K562 (cell line): ENCODE results near the gene SDK1. TPM values are rescaled to one million over a fixed set of nuclear protein-coding genes. Genes with fewer than 3 reads are reported as not detected.

ENCODE experiments used
- ATAC-seq: fragments of 200-7000 bp; cut with Tn5 transposase; 3 replicates; pipeline ENCODE4 v1.9.1; 2020; ENCODE audit warnings: moderate library complexity
- BruUV-seq: library from RNA; stranded (reverse); fragments of 400-500 nt; replicated peaks from 2 replicates; lab custom pipeline; 2021; lab: Mats Ljungman, UMichigan
- CTCF ChIA-PET: fragments of 300-600 bp; formaldehyde crosslinking; extraction: SDS; loops from one replicate; lab custom pipeline; 2021; ENCODE audit warnings: low intra/inter-chr PET ratio; lab: Yijun Ruan, JAX
- POLR2A ChIA-PET: fragments of 300-600, 350-650 bp; sonication (Branson Sonifier 250); formaldehyde crosslinking; extraction: SDS; loops from one replicate; lab custom pipeline; 2021; ENCODE audit warnings: antibody characterized with exemption, inconsistent platforms; lab: Yijun Ruan, JAX
- DNase-seq, 4 experiments: peaks; one replicate each; pipeline versions ENCODE4 v3.0.0 to v3.0.0-alpha.2; 2011 to 2018; ENCODE audit warnings: low spot score in 3 of 4, mixed read lengths in 3 of 4; ENCODE audit errors: extremely low read depth in 1 of 4
- FAIRE-seq: peaks from 2 replicates; lab custom pipeline; 2011; peaks lifted over from hg19 to GRCh38; lab: Jason Lieb, UNC
- H2AFZ ChIP-seq: 2 replicates; pipeline ENCODE4 v1.6.0; 2011; ENCODE audit warnings: low read depth, low read length, control low read depth, inconsistent platforms
- H3K27ac ChIP-seq: fragments of 200-600 bp; 3 replicates; pipeline ENCODE4 v1.8.0; 2011; ENCODE audit warnings: low read depth, mild to moderate bottlenecking, control low read depth, inconsistent platforms, low read length, moderate library complexity, mixed read lengths; ENCODE audit errors: extremely low read depth
- H3K27me3 ChIP-seq, 2 experiments: fragments of 300-600 bp in 1 of 2; 2 replicates in 1 of 2; 3 replicates in 1 of 2; pipeline versions ENCODE4 v1.6.0 to v1.8.0; 2011; ENCODE audit warnings: inconsistent platforms in 2 of 2, low read length in 2 of 2, mild to moderate bottlenecking in 1 of 2, mixed read lengths in 1 of 2, moderate library complexity in 1 of 2; ENCODE audit not compliant: control insufficient read depth in 2 of 2, insufficient read depth in 2 of 2
- H3K36me3 ChIP-seq: fragments of 300-600 bp; 3 replicates; pipeline ENCODE4 v1.8.0; 2011; ENCODE audit warnings: mild to moderate bottlenecking, low read length, inconsistent platforms; ENCODE audit not compliant: control insufficient read depth, insufficient read depth
- H3K4me1 ChIP-seq, 2 experiments: fragments of 200-600 bp in 1 of 2; replicated peaks in 1 of 2; 2 replicates in 1 of 2; 3 replicates in 1 of 2; pipeline versions ENCODE4 v1.5.1 to v1.8.0; 2011; ENCODE audit warnings: inconsistent platforms in 2 of 2, low read length in 2 of 2, mild to moderate bottlenecking in 1 of 2, mixed read lengths in 1 of 2, moderate library complexity in 1 of 2; ENCODE audit not compliant: control insufficient read depth in 2 of 2, insufficient read depth in 2 of 2
- H3K4me2 ChIP-seq: 2 replicates; pipeline ENCODE4 v1.6.1; 2011; ENCODE audit warnings: low read length, control low read depth, inconsistent platforms, mixed read lengths; ENCODE audit not compliant: insufficient read depth
- H3K4me3 ChIP-seq: fragments of 200-600 bp; sonication (generic), shearing (Covaris generic); 2 replicates; pipeline ENCODE4 v1.5.1; 2016; ENCODE audit warnings: control low read depth, inconsistent platforms
- H3K79me2 ChIP-seq: fragments of 200-600 bp; 3 replicates; pipeline ENCODE4 v1.8.0; 2011; ENCODE audit warnings: low read length, inconsistent platforms; ENCODE audit not compliant: control insufficient read depth, insufficient read depth
- H3K9ac ChIP-seq, 2 experiments: 2 replicates each; pipeline versions ENCODE4 v1.6.0 to v1.6.1; 2011; ENCODE audit warnings: low read depth in 2 of 2, low read length in 2 of 2, control low read depth in 1 of 2, inconsistent platforms in 1 of 2, mild to moderate bottlenecking in 1 of 2, mixed read lengths in 1 of 2; ENCODE audit not compliant: insufficient read depth in 1 of 2
- H3K9me1 ChIP-seq: one replicate; pipeline ENCODE4 v1.6.0; 2011; ENCODE audit warnings: inconsistent platforms, mild to moderate bottlenecking, low read length, moderate library complexity; ENCODE audit not compliant: control insufficient read depth, insufficient read depth
- H3K9me3 ChIP-seq: replicated peaks from 2 replicates; pipeline ENCODE4 v1.5.1; 2011; ENCODE audit warnings: low read depth, low read length, inconsistent platforms; ENCODE audit not compliant: control insufficient read depth, insufficient read depth
- H4K20me1 ChIP-seq: replicated peaks from 2 replicates; pipeline ENCODE4 v1.6.1; 2011; ENCODE audit warnings: low read length, inconsistent platforms, mixed read lengths; ENCODE audit not compliant: control insufficient read depth, insufficient read depth
- BRF1 ChIP-seq: IDR thresholded peaks from 3 replicates; pipeline ENCODE4 v1.6.1; 2011; ENCODE audit warnings: borderline replicate concordance, mild to moderate bottlenecking; ENCODE audit not compliant: insufficient read length; ENCODE audit errors: extremely low read depth
- ELK1 ChIP-seq: sonication (generic); formaldehyde crosslinking; IDR thresholded peaks from 2 replicates; pipeline ENCODE4 v1.8.1; 2022; ENCODE audit warnings: missing genetic modification reagents
- MAX ChIP-seq: sonication (generic); formaldehyde crosslinking; IDR thresholded peaks from 2 replicates; pipeline ENCODE4 v1.9.0; 2022; ENCODE audit warnings: mild to moderate bottlenecking, missing genetic modification reagents
- MAZ ChIP-seq, 2 experiments: fragments of 450-650 bp in 1 of 2; sonication (generic) in 1 of 2; formaldehyde crosslinking; IDR thresholded peaks in 1 of 2; conservative IDR thresholded peaks in 1 of 2; 2 replicates each; pipeline versions ENCODE4 v1.4.0 to v1.5.0; 2020; ENCODE audit warnings: mild to moderate bottlenecking in 1 of 2, missing genetic modification reagents in 1 of 2
- MIER1 ChIP-seq: fragments of 450-650 bp; IDR thresholded peaks from 2 replicates; pipeline ENCODE4 v1.6.1; 2016; ENCODE audit warnings: antibody characterized with exemption, mild to moderate bottlenecking, low read depth
- PHB2 ChIP-seq: fragments of 450-650 bp; IDR thresholded peaks from 2 replicates; pipeline ENCODE4 v1.6.1; 2017; ENCODE audit warnings: low read depth
- RAD51 ChIP-seq: fragments of 450-650 bp; IDR thresholded peaks from 2 replicates; pipeline ENCODE4 v1.7.1; 2016; ENCODE audit warnings: low read depth, mild to moderate bottlenecking, borderline replicate concordance
- SETDB1 ChIP-seq: IDR thresholded peaks from one replicate; pipeline ENCODE4 v1.6.1; 2012; ENCODE audit warnings: low read length, control low read depth, inconsistent platforms
- SRSF1 ChIP-seq: fragments of 200-400 bp; formaldehyde crosslinking; IDR thresholded peaks from 2 replicates; pipeline ENCODE4 v1.6.1; 2017; ENCODE audit warnings: mild to moderate bottlenecking, low read depth, low read length, moderate library complexity
- XRCC3 ChIP-seq: fragments of 450-650 bp; IDR thresholded peaks from 2 replicates; pipeline ENCODE4 v1.6.1; 2017; ENCODE audit warnings: mild to moderate bottlenecking, moderate library complexity
- ZBTB40 ChIP-seq, 2 experiments: fragments of 450-650 bp in 1 of 2; sonication (generic) in 1 of 2; formaldehyde crosslinking in 1 of 2; IDR thresholded peaks; 2 replicates each; pipeline versions ENCODE4 v1.7.1 to v1.9.0; 2016 to 2022; ENCODE audit warnings: inconsistent platforms in 1 of 2, mild to moderate bottlenecking in 1 of 2, missing genetic modification reagents in 1 of 2
- ZNF408 ChIP-seq: fragments of 250-450 bp; sonication (Bioruptor Pico); IDR thresholded peaks from 2 replicates; pipeline ENCODE4 v1.4.0; 2020; ENCODE audit warnings: low read depth, mild to moderate bottlenecking, moderate library complexity
- ZNF57 ChIP-seq: fragments of 450-650 bp; formaldehyde crosslinking; IDR thresholded peaks from 2 replicates; pipeline ENCODE4 v1.4.0; 2020; ENCODE audit warnings: mild to moderate bottlenecking, moderate library complexity
- WGBS: fragments of 100-300 bp; shearing (Covaris generic); methylation state at CpG from one replicate; pipeline ENCODE4 v1.1.6; 2016; ENCODE audit warnings: low coverage, mixed read lengths; ENCODE audit not compliant: insufficient coverage; ENCODE audit errors: missing lambda C conversion rate; 5-methylcytosine and 5-hydroxymethylcytosine counted together
- in situ Hi-C: fragments of 300-500 bp; cut with MboI; formaldehyde crosslinking; loops from 4 replicates; pipeline ENCODE4 v1.15.0; 2018; ENCODE audit warnings: inconsistent platforms, mixed read lengths
- intact Hi-C: fragments of 100-400 bp; cut with micrococcal nuclease; formaldehyde crosslinking; loops from 2 replicates; pipeline ENCODE4 v1.14.2; 2022
- polyA plus RNA-seq, 8 experiments: library from polyadenylated mRNA; depleted of rRNA in 4 of 8; stranded (reverse) in 5 of 8; unstranded in 3 of 8; fragments of >200 nt; fragmentation: Nextera tagmentation in 2 of 8; fragmentation: Illumina TruSeq in 1 of 8; extraction: Ambion mirVana in 2 of 8; extraction: Trizol in 1 of 8; gene quantifications; 2 replicates each; pipeline versions ENCODE4 v1.2.1 to v1.2.3, GENCODE V29; 2011 to 2014; ENCODE audit warnings: inconsistent platforms in 1 of 8, missing spikeins in 1 of 8
- total RNA-seq, 7 experiments: library from RNA; depleted of rRNA in 6 of 7; stranded (reverse); fragments of >200 nt in 6 of 7; fragmentation: Illumina TruSeq in 2 of 7; extraction: Trizol in 2 of 7; gene quantifications; 2 replicates each; pipeline versions ENCODE4 v1.2.1 to v1.2.3, GENCODE V29; 2011 to 2021; ENCODE audit warnings: low replicate concordance in 1 of 7

SDK1 gene
- total and polyA plus RNA-seq, 9 of the 15 experiments (the other 6 are each of a cell fraction or from before 2014, with no cell fraction given) = 0.16 TPM; not detected in 8

GRCh38 chr7:3598854-3599253, 297.8 kb downstream of the SDK1 start:
- POLR2A ChIA-PET = no interaction called here
- H3K9me1 ChIP-seq = no peaks in the 10 kb centered on the region
- no peak overlapping the region for H3K4me3 ChIP-seq
- no peak overlapping the region for H2AFZ ChIP-seq
- FAIRE-seq (no peak), DNase-seq (no peak), ATAC-seq (no peak)
- no TSS peak for BruUV-seq
- H3K27me3 ChIP-seq = peaks cover 0 to 5% of the 10 kb centered on the region in 2 experiments; a peak in 1 of 5 replicates
- CTCF ChIA-PET = no interaction called here
- H3K36me3 ChIP-seq = no peaks in the 10 kb centered on the region
- in situ Hi-C loops = no loop called here
- H3K9me3 ChIP-seq = no peaks in the 10 kb centered on the region
- no peak overlapping the region for H3K9ac ChIP-seq
- H3K79me2 ChIP-seq = no peaks in the 10 kb centered on the region
- 4% methylated on average over 7 of the region's 7 CpGs for WGBS
- intact Hi-C loops = no loop called here
- H4K20me1 ChIP-seq = no peaks in the 10 kb centered on the region
- H3K4me1 ChIP-seq = no peaks in the 10 kb centered on the region
- no peak overlapping the region for H3K27ac ChIP-seq
- no peak overlapping the region for H3K4me2 ChIP-seq
- TF ChIP-seq SETDB1 (no peak), PHB2 (no peak), ZNF57 (no peak), ZBTB40 (IDR thresholded peaks at IDR 0.05) (no peak), ZBTB40 (CRISPR knock-in tag; IDR thresholded peaks at IDR 0.05) (no peak), XRCC3 (no peak), SRSF1 (no peak), MAX (no peak), MAZ (CRISPR knock-in tag; conservative IDR thresholded peaks at IDR 0.05 in 1 of 2, IDR thresholded peaks at IDR 0.05 in 1 of 2) (no peak), ZNF408 (CRISPR knock-in tag) (no peak), MIER1 (no peak), RAD51 (no peak), BRF1 (no peak), ELK1 (CRISPR knock-in tag) (no peak)
